NCI-H2107 (cell line): ENCODE data around the gene SOCS4.
A peak's percentile ranks its signal among the peaks of the same experiment; 100 is the strongest.

ENCODE experiments used
- DNase-seq: peaks from one replicate; lab custom pipeline; 2025; lab: John Stamatoyannopoulos, UW

SOCS4 gene

GRCh38 chr14:55085060-55085660, 58.1 kb downstream of the SOCS4 start:
- DNase-seq, result no peak

- DNase-seq, result no peak
These were observed 59.9 kb downstream of the SOCS4 start for GRCh38 chr14:55086938-55087337.

GRCh38 chr14:55088356-55088755, 61.3 kb downstream of the SOCS4 start:
- no peak for DNase-seq

GRCh38 chr14:55092341-55092740, 65.3 kb downstream of the SOCS4 start:
- no peak for DNase-seq

- DNase-seq, result peak; percentile 66
These were observed 67.5 kb downstream of the SOCS4 start for GRCh38 chr14:55094292-55095157.

- no peak for DNase-seq
These were observed 71.0 kb downstream of the SOCS4 start for GRCh38 chr14:55097881-55098560.

- DNase-seq, result no peak
These were observed 71.5 kb downstream of the SOCS4 start for GRCh38 chr14:55098561-55098898.
